Natural killer cell (primary cell): ENCODE data around the gene ZBTB32. TPM values are rescaled to one million over a fixed set of nuclear protein-coding genes. Genes with fewer than 3 reads are reported as not detected.

Source experiments
- ATAC-seq, 3 donors: fragments of 150-1000 bp in 2 of 3; fragments of 200-7000 bp in 1 of 3; cut with Tn5 transposase; 1 replicate in 1 of 3; 2 replicates in 2 of 3; pipeline ENCODE4 v1.10.0; 2021; ENCODE audit warnings: mild to moderate bottlenecking in 2 of 3, moderate library complexity in 2 of 3
- DNase-seq, 2 donors: peaks; one replicate each; pipeline versions ENCODE4 v3.0.0 to v3.0.0-alpha.2; 2013 to 2021; ENCODE audit warnings: mixed read lengths in 1 of 2
- H3K27ac ChIP-seq: one replicate; pipeline ENCODE4 v1.5.1; 2013; ENCODE audit warnings: mild to moderate bottlenecking, low read length
- H3K27me3 ChIP-seq: one replicate; pipeline ENCODE4 v1.6.1; 2013; ENCODE audit warnings: low read length; ENCODE audit not compliant: control insufficient read depth, insufficient read depth
- H3K36me3 ChIP-seq: one replicate; pipeline ENCODE4 v1.6.1; 2013; ENCODE audit warnings: low read length; ENCODE audit not compliant: control insufficient read depth, insufficient read depth
- H3K4me1 ChIP-seq: one replicate; pipeline ENCODE4 v1.6.1; 2013; ENCODE audit warnings: low read length; ENCODE audit not compliant: control insufficient read depth, insufficient read depth
- H3K4me3 ChIP-seq: one replicate; pipeline ENCODE4 v1.5.1; 2013; ENCODE audit warnings: low read length
- H3K9me3 ChIP-seq: one replicate; pipeline ENCODE4 v1.6.1; 2013; ENCODE audit warnings: low read length; ENCODE audit not compliant: control insufficient read depth, insufficient read depth
- H3K27ac Mint-ChIP-seq, 2 donors: one replicate each; pipeline ENCODE4 v1.8.0; 2022; ENCODE audit warnings: mild to moderate bottlenecking in 2 of 2, mixed read lengths in 2 of 2, moderate library complexity in 1 of 2
- H3K27me3 Mint-ChIP-seq, 2 donors: one replicate each; pipeline ENCODE4 v1.8.0; 2022; ENCODE audit warnings: low read depth in 2 of 2, mixed read lengths in 2 of 2
- H3K36me3 Mint-ChIP-seq: one replicate; pipeline ENCODE4 v1.8.0; 2022; ENCODE audit warnings: mixed read lengths
- H3K4me1 Mint-ChIP-seq, 2 donors: one replicate each; pipeline ENCODE4 v1.8.0; 2022; ENCODE audit warnings: mixed read lengths in 2 of 2
- H3K4me3 Mint-ChIP-seq: one replicate; pipeline ENCODE4 v1.8.0; 2022; ENCODE audit warnings: mild to moderate bottlenecking, moderate library complexity, mixed read lengths
- H3K9me3 Mint-ChIP-seq, 2 donors: one replicate each; pipeline ENCODE4 v1.8.0; 2022; ENCODE audit warnings: mixed read lengths in 2 of 2
- CTCF ChIP-seq: fragments of 200-600 bp; IDR thresholded peaks from one replicate; pipeline ENCODE4 v1.8.0; 2022; ENCODE audit warnings: antibody characterized with exemption
- WGBS: methylation state at CpG from one replicate; pipeline ENCODE4 v1.1.7; 2013; ENCODE audit warnings: missing lambda C conversion rate; ENCODE audit not compliant: insufficient coverage; 5-methylcytosine and 5-hydroxymethylcytosine counted together
- intact Hi-C: fragments of 100-400 bp; cut with micrococcal nuclease; formaldehyde crosslinking; loops from one replicate; pipeline ENCODE4 v1.14.2; 2022
- total RNA-seq, 4 donors: library from RNA; stranded (reverse); fragments of 120-200 nt in 1 of 4; gene quantifications; one replicate each; pipeline versions ENCODE4 v1.2.3 to v1.2.4, GENCODE V29; 2013 to 2022

ZBTB32 gene
- total RNA-seq, 3 donors from 2014 or later (not counting 1 experiment from before 2014, with no cell fraction given): 0.27 to 1.8 (median 0.35) TPM

- Mint-ChIP-seq H3K4me3 (peak overlapping the region; percentile 94), H3K27ac (peak overlapping the region in 1 of 2 donors; percentile 99), H3K36me3 (no peaks in the 10 kb centered on the region), H3K4me1 (peaks cover 23 to 53% of the 10 kb centered on the region in 2 donors), H3K27me3 (no peaks in the 10 kb centered on the region), H3K9me3 (no peaks in the 10 kb centered on the region)
- Histone ChIP-seq H3K36me3 (peaks cover 34% of the 10 kb centered on the region), H3K4me3 (peak overlapping the region; percentile 67), H3K27ac (peak overlapping the region; percentile 44), H3K4me1 (peaks cover 50% of the 10 kb centered on the region), H3K27me3 (no peaks in the 10 kb centered on the region), H3K9me3 (no peaks in the 10 kb centered on the region)
- ATAC-seq: peak; percentile 0 to 1 (median 1)
- 7% methylated on average over 16 of the region's 16 CpGs for WGBS
- intact Hi-C loops: loop anchor here (1.0 to 10.0 kb wide), 3 partner anchors 23 to 165 kb away; partner anchors contain the start of genes ARHGAP33, HCST, NFKBID and TYROBP
- TF ChIP-seq CTCF: no peak
- DNase-seq: no peak
Measured at GRCh38 chr19:35740108-35740422, 35.7 kb downstream of the ZBTB32 start.

- Histone ChIP-seq H3K27ac (peak overlapping the region; percentile 62), H3K9me3 (no peaks in the 10 kb centered on the region), H3K27me3 (no peaks in the 10 kb centered on the region), H3K36me3 (peaks cover 30% of the 10 kb centered on the region), H3K4me1 (peaks cover 51% of the 10 kb centered on the region), H3K4me3 (peak overlapping the region; percentile 67)
- TF ChIP-seq CTCF: no peak
- ATAC-seq: peak; percentile 66 to 84 (median 69)
- under 1% methylated on average over 63 of the region's 63 CpGs for whole genome bisulfite sequencing
- peak; percentile 91 to 97 for DNase-seq
- no peaks in the 10 kb centered on the region for H3K9me3 Mint-ChIP-seq
- H3K27ac Mint-ChIP-seq: peak overlapping the region; percentile 96 to 99
- no peaks in the 10 kb centered on the region for H3K27me3 Mint-ChIP-seq
- peak overlapping the region; percentile 94 for H3K4me3 Mint-ChIP-seq
- intact Hi-C loops: loop anchor here (1.0 to 10.0 kb wide), 3 partner anchors 23 to 164 kb away; partner anchors contain the start of genes ARHGAP33, HCST, NFKBID and TYROBP
- peaks cover 28 to 54% of the 10 kb centered on the region in 2 donors for H3K4me1 Mint-ChIP-seq
- no peaks in the 10 kb centered on the region for H3K36me3 Mint-ChIP-seq
Measured at GRCh38 chr19:35740423-35741202, 36.3 kb downstream of the ZBTB32 start.

- DNase-seq (peak in 1 of 2 donors; percentile 62), ATAC-seq (no peak)
- Histone ChIP-seq H3K36me3 (peaks cover 28% of the 10 kb centered on the region), H3K9me3 (no peaks in the 10 kb centered on the region), H3K4me1 (peaks cover 57% of the 10 kb centered on the region), H3K27ac (peak overlapping the region; percentile 62), H3K27me3 (no peaks in the 10 kb centered on the region), H3K4me3 (peak overlapping the region; percentile 67)
- peak; percentile 13 for TF ChIP-seq CTCF
- Mint-ChIP-seq H3K27me3 (no peaks in the 10 kb centered on the region), H3K4me1 (peaks cover 34 to 55% of the 10 kb centered on the region in 2 donors), H3K4me3 (peak overlapping the region; percentile 94), H3K27ac (peak overlapping the region; percentile 96 to 99), H3K36me3 (no peaks in the 10 kb centered on the region), H3K9me3 (no peaks in the 10 kb centered on the region)
- intact Hi-C loops: loop anchor here (10.0 kb wide), 1 partner anchor 164 kb away; the partner anchor contains the start of genes HCST, NFKBID and TYROBP
- 0% methylated on average over 7 of the region's 12 CpGs for WGBS
Measured at GRCh38 chr19:35741203-35741515, 36.8 kb downstream of the ZBTB32 start.
